GM18517 (cell line): Measurements from ENCODE around the gene DLX3.
"Not testable (repeated sequence)": the region's sequence is repeated elsewhere in the genome, so short reads cannot be mapped to it uniquely, and the experiment has no call there.

ENCODE experiments used
- ATAC-seq: cut with Tn5 transposase; IDR thresholded peaks from one replicate; pipeline ENCODE4 v1.9.1; 2021; ENCODE audit warnings: mild to moderate bottlenecking, moderate library complexity; ENCODE audit not compliant: unreplicated experiment

Gene DLX3

DNA sequence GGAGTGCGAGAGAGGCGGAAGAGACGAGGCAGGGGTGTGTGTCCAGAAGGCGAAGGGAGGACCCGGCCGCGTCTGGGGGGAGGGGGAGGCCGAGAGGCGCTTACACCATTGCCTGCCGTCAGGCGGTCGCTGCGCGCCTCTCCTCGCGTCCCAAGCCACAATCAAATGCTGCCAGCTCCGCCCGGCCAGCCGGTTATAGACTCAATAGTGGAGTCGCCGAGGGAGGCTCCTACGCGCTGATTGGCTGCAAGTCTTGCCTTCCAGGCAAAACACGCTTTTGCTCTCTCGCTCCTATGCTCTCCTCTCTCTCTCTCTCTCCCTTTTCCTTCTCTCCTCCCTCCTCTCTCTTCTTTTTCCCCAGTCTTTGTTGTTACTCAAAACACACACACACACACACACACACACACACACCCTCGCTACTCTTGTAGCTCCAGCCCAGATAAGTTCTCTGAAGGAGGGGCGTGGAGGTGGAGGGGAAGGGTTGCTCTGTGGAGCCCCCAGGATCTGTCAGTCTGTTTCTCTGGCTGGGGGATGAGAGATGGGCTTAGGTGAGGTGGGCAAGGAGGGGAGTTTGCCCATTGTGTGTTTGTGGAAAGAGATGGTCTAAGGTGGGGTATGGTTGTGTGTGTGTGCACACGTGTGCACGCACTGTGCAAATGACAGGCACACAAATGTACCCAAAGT lies at the start of gene DLX3:
Gene DLX3 (minus strand): TSS at position 170 of the 684 bp plus-strand sequence. CDS start 226 bp downstream, outside the sequence.
- ATAC-seq: no peak

DNA sequence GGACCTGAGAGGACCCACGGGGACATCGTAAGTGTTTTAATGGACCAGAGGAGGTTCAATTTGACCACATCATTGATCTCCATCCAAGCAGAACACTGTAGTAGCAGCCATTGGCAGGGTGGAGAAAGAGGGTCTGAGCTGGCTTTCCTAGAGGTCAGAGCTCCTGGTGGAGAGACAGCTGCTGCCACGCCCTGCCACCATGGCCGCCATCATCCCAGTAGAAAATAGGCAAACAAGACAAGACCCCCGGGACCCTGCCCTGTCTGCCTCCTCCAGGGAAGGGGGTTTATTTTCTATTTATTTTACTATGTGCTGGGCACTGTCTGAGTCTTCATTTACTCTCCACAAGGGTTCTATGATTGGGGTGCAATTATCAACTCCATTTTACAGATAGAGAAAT lies 49.5 kb upstream of the DLX3 start:
- no peak for ATAC-seq

DNA sequence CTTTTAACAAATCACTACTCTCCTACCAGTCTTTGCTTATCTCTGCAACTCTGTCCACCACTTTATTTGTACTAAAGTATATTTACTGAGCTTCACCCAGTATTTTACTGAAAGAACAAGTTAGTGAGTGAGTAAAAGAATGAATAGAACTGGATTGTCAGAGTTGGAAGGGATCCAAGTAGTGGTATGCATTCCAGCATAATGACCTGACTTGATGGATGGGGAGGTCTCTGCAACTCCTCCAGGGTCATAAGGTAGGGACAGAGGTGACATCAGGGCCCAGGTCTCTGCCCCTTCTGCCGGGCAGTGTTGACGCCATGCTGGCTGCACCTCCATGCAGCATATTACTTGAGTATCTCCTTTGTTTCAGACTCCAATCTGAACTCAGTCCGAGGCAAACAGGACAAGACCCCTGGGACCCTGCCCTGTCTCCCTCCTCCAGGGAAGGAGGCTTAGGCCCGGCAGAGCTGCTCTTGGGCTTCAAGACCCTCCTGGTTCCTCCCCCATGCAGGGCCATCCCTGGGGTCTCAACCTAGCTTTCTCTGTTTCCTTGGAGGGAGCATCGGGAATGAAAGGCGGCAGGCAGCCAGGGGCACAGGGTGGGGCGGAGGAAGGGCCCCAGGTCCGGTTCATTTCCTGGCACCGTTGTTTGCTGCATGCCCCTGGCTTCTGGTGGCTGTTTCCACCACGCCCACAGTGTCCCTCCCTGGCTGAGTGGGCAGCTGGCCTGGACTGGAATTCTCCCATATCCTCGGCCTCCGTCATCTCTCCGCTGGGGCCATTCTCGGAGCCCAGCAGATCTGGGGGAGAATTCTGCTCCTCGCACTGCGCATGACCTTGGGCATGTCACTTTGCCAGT lies 48.5 kb upstream of the DLX3 start:
- ATAC-seq: no peak

DNA sequence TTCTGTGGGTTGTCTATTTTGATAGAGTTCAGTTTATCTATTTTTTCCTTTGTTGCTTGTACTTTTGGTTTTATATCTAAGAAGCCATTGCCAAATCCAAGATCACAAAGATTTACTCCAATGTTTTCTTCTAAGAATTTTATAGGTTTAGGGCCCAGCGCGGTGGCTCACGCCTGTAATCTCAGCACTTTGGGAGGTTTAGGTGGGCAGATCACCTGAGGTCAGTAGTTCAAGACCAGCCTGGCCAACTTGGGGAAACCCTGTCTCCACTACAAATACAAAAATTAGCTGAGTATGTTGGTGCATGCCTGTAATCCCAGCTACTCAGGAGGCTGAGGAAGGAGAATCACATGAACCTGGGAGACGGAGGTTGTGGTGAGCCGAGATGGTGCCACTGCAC lies 47.2 kb upstream of the DLX3 start:
- no peak for ATAC-seq

DNA sequence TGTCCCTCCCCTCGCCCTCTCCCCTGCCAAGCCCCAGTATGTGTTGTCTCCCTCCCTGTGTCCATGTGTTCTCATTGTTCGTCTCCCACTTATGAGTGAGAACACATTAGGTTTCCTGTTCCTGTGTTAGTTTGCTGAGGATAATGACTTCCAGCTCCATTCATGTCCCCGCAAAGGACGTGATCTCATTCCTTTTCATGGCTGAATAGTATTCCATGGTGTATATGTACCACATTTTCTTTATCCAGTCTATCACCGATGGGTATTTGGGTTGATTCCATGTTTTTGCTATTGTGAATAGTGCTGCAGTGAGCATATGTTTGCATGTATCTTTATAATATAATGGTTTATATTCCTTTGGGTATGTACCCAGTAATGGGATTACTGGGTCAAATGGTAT lies 45.5 kb upstream of the DLX3 start:
- ATAC-seq: not testable (repeated sequence)

DNA sequence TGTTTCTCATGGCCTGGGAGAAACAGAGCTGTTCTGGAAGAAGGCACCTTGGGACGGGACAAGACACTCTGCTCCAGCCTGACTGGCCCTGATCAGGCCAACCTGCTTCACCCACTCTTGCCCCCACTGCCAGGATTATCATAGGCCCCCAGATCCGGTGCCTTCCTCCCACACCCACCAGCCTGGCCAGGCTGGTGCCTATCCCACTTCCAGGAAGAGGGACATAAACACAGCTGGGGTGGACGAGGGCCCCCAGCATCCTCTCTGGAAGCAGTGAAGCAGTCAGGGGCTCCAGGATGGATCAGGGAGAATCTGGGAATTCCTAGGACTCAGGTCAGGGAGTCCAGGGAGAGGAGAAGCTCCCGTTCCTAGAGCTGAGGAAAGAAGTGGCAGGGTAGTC lies 44.0 kb upstream of the DLX3 start:
- ATAC-seq: no peak

DNA sequence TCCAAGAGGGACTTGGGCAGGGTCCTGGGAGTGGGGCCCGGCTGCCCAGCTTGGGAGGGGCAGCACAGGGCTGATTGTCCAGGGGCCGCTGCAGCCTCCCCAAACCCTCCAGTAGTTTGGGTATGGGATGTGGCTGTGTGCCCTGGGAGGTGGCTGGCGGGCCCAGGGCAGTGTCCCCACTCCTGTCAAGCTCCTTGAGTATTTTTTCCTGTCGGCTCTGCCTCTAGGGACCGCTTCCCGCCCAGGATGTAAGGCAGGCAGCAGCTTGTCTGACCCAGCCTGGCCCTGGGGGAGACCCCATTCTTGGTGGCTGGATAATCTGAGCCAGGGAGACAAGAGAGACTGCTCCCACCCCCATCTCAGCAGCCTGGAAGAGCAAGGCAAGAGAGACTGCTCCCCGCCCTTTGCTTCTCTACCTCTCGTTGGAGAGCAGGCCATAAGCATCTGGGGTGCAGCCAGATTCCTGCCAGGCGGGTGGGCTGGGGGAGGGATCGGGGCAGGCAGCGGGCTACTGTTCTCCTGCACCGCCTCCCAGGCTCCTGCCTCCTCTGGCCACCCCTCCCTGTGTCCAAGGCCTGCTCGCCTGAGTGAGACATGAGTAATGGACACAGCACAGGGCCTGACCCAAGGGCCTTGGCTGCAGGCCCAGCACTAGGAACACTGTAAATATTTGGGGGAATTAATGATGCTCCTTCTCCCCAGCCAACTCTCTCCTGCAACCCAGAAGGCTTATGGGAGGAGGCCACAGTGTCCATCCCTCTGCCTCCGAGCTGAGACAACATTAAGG lies 42.5 kb upstream of the DLX3 start:
- ATAC-seq: no peak

DNA sequence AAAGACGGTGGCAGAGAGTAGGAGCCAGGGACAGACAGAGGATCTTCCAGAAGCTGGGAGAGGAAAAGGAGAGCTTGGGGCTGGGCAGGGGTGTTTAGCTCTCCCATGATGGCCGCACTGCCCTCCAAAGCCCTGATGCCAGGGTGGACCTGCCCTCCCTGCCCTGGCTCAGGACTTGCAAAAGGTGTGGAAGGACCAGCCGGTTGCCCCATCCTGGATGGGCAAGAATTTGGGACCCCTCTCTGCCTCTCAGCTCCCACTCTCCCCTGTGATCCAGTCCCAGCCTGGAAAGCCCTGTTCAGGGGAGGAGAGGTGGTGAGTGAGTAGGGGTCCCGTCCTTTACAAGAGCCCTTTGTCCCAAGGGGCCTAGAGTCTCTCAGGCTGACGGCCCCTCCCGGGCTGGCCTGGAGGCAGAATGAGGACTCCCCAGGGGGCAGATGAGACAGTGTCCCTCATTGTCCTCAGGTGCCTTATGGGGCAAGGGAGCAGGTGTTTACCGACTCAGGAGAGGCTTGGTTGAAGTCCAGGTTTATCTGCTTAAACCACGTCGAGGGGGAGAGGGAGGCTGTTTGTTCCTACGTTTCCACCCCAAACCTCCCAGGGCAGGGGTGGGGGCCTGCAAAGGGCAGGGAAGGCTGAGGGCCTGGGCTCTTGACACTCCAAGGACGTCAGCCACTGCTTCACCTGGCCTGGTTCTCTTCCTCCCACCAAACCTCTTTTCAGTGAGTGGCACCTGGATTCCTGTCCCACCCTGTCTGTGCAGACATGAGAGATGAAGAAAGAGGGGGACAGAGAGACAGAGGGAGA lies 41.6 kb upstream of the DLX3 start:
- ATAC-seq: no peak

DNA sequence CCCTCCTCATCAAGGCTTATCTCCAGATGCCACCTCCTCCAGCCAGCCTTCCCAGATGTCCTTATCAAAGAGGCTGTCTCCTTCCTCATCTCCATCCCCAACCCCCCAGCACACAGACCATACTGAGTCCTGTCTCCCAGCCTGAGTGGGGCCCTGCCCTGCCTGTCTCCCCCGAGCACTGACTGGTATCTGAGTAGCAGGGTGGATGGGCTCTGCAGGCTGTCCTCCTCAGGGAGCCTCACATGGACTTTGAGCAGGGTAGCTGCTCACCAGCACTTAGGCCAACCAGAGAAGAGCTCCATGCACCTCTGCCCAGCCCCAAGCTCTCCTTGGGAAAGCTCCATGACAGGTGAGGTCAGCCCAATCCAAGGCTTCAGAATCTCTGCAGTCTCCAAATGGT lies 40.9 kb upstream of the DLX3 start:
- no peak for ATAC-seq

DNA sequence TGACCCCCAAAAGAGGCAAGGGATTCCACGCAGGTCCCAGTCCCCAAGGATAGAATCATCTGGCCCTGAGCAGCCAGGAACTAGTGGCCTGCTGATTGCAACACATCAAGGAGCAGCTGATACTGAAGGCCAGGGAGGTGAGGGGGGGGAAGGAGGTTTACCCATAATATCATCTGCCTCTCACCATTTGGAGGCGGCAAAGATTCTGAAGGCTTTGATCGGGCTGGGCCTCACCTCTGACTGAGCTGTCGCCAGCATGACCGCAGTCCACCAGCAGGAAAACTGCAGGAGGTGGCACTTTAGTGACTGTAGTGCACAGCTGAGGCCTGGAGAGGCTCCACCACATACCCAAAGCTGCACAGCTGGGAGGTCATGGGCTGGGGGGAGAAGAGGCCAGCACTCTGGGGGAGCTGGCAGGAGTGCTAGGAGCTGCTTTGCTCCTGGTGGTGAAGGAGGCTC lies 40.4 kb upstream of the DLX3 start:
- ATAC-seq: no peak

DNA sequence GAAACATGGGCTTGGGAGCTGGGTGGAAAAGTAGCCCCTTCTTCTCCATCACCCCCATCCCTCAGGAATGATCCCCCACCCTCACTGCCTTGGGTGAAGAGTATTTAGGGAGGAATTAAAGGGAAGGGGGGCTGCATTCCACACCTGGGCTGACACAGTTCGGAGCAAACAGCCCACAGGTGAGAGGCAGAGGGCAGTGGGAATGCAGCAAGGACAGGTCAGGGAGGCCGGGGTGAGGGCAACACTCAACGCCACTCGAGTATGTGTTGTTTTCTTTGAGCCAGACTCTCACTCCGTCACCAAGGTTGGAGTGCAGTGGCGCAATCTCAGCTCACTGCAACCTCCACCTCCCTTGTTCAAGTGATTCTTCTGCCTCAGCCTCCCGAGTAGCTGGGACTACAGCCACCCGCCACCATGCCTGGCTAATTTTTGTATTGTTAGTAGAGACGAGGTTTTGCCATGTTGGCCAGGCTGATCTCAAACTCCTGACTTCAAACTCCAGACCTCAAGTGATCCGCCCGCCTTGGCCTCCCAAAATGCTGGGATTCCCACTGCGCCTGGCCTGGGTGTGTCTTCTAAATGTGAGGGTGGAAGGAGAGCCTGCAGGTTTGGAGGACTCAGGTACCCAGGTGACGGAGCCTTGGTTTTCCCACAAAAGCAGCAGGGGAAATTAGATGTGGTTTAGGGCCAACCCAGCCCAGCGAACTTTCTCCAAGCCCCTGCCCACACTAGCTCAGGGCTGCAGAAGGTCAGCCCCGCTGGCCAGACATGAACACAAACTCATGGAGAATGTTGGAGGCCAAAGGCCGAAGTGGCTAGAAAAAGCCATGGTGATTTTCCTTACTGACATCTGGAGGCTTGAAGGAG lies 39.7 kb upstream of the DLX3 start:
- no peak for ATAC-seq

DNA sequence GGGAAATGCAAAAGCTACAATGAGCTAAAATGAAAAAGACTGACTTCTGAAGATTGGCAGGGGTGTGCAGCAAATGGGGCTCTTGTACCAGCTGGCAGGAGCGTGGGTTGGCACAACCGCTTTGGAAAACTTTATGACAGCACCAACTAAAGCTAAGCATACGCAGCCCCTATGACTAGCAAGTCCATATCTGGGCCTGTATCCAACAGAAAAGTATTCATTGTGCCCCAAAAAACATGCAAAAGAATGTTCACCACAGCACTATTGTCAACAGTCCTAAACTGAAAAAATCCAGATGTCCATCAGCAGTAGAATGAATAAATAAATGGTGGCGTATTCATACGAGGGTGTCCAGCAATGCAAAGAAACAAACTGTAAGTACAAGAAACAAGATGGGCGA lies 38.3 kb upstream of the DLX3 start:
- no peak for ATAC-seq

DNA sequence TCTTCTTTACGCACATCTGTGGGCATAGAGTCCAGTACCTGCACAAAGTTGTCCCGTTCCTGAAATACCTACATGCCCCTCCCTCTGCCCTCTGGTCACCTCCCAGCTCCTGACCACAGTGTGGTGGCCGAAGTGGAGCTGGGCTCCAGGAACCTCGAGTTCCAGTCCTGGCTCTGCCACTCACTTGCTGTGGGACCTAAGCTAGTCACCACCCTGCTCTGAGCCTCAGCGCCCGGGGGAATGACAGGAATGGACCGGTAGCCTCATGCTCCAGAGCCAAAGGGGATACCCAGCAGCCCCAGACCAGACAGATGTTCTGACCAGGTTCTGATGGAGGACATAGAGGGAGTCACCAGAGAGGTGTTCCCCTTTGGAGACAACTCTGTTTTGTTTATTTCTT lies 34.2 kb upstream of the DLX3 start:
- ATAC-seq: no peak

DNA sequence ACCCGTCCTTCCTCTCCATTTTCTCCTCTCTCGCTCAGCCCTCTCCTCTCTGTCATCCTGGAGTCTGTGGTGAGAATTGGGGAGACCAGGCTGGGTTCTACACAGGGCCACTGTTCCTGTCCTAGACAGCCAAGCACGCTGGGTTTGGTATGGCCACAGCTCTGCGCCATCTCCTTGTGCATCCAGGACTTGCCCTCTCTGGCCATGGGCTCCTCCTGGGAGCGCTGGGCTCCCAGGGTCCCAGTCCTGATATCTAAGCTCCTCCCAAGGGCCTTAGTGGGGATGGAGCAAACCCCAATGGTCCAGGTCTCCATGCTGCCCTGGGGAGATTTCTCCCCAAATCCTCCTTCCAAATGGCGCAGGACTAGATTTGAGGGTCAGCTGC lies 33.7 kb upstream of the DLX3 start:
- ATAC-seq: no peak

DNA sequence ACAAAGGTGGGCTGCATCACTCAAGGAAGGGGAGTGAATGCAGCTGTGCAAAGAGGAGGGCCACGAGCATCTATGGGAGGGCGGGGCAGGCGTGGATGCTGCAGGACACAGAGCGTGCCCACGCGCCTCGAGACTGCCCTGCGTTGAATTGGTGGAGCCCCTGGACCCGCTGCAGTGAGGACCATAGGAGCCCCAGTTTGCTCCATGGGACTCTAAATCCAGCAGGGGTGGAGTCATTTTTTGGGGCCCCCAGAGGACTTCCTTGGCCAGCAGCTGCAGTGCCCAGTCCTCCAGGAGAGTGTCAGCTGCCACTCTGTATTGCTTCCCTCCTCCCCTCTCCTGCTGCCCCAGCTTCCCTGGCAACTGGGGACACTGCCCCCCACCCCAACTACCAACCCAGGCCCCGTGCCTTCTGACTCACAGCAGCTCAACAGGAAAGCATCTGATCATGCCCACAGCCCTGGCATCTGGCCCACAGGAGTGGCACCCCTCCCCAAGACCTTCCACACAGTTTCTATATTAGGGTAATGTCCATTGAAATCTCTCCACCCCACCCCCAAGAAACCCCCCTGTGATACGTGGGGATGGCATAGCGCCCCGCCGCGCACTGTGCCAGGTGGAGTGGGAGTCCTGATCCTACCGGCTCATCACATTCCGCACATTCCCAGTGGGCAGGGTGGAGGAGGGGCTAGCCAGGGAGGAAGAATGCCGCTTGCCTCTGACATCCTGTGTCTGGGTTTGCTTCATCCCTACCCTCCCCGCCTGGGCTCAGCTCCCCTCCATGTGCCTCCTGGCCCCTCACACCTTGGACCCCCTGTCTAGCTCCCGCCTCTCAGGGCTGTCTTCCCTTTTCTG lies 33.1 kb upstream of the DLX3 start:
- ATAC-seq: no peak

DNA sequence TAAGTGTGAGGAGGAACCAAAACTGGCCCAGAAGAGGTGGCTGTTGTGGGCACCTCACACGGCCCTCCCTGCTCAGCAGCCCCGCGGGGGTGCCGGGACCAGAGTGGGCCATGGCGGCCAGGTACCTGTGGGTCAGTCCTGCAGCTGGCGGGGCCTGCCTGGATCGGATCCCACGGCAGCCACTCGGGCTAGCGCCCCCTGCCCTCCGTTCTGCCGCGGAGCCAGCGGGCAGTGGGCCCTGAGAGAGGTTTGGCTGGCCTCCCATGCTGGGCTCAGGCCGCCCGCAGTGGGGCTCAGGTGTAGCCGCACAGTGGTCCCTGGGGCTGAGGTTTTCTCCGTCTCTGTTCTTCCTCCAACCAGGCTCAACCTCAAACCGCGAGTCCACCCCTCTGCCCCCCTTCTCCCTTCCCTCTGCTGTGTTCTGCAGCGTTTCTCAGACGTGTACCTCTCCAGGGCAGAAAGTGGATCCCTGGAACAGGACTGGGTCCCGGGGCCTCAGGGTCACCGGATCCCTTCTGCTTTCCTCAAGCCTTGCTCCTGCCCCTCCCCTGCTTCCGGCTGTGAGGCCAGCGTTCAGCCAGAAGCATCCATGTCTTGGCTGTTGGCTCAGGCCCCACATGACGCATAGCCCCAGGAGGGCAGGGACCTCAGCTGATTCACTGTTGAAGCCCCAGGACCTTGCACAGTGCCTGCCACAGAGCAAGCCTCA lies 32.3 kb upstream of the DLX3 start:
- no peak for ATAC-seq

DNA sequence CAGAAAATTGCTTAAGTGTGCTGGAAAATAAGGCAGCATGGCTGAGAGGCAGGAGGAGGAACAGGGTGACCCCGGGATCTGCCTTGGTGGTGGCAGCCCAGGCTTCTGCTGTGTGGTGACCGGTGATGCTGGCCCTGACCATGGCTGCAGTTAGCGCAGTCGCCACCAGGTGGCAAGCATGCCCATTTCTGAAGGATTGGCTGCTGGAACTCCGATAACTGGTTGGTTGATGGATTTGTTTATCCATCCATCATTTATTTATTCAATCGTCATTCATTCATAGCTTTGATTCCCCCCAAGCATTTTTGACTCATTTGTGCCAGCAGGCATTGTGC lies 31.8 kb upstream of the DLX3 start:
- no peak for ATAC-seq

DNA sequence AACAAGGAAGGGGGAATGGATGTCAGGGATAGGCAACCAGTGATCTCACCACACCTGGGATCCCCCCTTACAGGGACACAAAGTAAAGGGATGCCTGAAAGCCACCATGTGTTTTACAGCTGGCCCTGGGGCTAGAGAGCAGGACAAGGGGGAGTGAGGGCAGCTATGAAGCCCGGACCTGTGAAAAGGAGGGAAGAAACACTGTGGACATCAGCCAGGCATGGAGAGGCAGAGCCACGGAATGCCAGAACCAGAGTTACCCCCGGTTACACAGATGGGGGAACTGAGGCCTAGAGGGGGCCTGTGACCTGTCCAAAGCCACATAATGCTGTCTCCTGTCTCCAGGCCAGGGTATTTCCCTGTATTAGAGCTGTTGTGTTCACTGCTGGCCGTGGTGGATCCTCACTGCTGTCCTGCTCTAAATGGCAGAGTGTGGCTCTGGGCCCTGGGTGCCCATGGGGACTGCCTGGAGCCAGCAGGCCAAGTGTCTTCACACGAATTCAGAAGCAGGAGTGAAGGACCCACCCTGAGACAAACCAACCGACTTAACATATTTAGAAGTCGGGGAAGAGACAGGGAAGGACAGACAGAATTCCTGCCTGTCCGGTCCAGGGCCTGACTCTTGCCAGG lies 31.1 kb upstream of the DLX3 start:
- ATAC-seq: no peak
